Measurements from ENCODE around the gene STEAP3. TPM values are rescaled to one million over a fixed set of nuclear protein-coding genes. Genes with fewer than 3 reads are reported as not detected.

STEAP3 gene
- total RNA-seq, 2 donors from 2014 or later: 17.9 to 31.4 TPM

GRCh38 chr2:119221609-119222008 is 2.0 kb upstream of the STEAP3 start:
- ATAC-seq (ENCODE audit: insufficient number of reproducible peaks, low FRiP score, low read depth) (no peak), DNase-seq (ENCODE audit: low spot score) (no peak)
- H3K27me3 ChIP-seq (replicated peaks; ENCODE audit: insufficient read depth): no peaks in the 10 kb centered on the region
- no peak overlapping the region for H3K27ac ChIP-seq
- H3K4me3 ChIP-seq: no peak overlapping the region
- no peaks in the 10 kb centered on the region for H3K36me3 ChIP-seq
- TF ChIP-seq CTCF (IDR thresholded peaks at IDR 0.05): no peak
- peaks cover 12 to 19% of the 10 kb centered on the region in 2 donors for H3K4me1 ChIP-seq (ENCODE audit: control insufficient read depth in 1 of 2, low read depth in 2 of 2)
- H3K9me3 ChIP-seq: no peaks in the 10 kb centered on the region

GRCh38 chr2:119222213-119222612 is 1.4 kb upstream of the STEAP3 start:
- Histone ChIP-seq H3K36me3 (no peaks in the 10 kb centered on the region), H3K4me1 (ENCODE audit: control insufficient read depth in 1 of 2, low read depth in 2 of 2) (peaks cover 12 to 19% of the 10 kb centered on the region in 2 donors), H3K4me3 (no peak overlapping the region), H3K27ac (no peak overlapping the region), H3K27me3 (replicated peaks; ENCODE audit: insufficient read depth) (no peaks in the 10 kb centered on the region), H3K9me3 (no peaks in the 10 kb centered on the region)
- no peak for ATAC-seq (ENCODE audit: insufficient number of reproducible peaks, low FRiP score, low read depth)
- DNase-seq (ENCODE audit: low spot score): no peak
- TF ChIP-seq CTCF (IDR thresholded peaks at IDR 0.05): no peak

GRCh38 chr2:119222863-119223520 is 642 bp upstream of the STEAP3 start:
- H3K4me1 ChIP-seq (ENCODE audit: control insufficient read depth in 1 of 2, low read depth in 2 of 2): peaks cover 12 to 19% of the 10 kb centered on the region in 2 donors
- no peak for ATAC-seq (ENCODE audit: insufficient number of reproducible peaks, low FRiP score, low read depth)
- TF ChIP-seq CTCF (IDR thresholded peaks at IDR 0.05): no peak

GRCh38 chr2:119224391-119225104 is 914 bp downstream of the STEAP3 start:
- no peaks in the 10 kb centered on the region for H3K9me3 ChIP-seq
- DNase-seq (ENCODE audit: low spot score) (no peak), ATAC-seq (ENCODE audit: insufficient number of reproducible peaks, low FRiP score, low read depth) (no peak)
- H3K4me1 ChIP-seq (ENCODE audit: control insufficient read depth in 1 of 2, low read depth in 2 of 2): peaks cover 12 to 19% of the 10 kb centered on the region in 2 donors
- H3K4me3 ChIP-seq: peak overlapping the region; percentile 84
- H3K36me3 ChIP-seq: no peaks in the 10 kb centered on the region
- no peak overlapping the region for H3K27ac ChIP-seq
- TF ChIP-seq CTCF (IDR thresholded peaks at IDR 0.05): no peak
- H3K27me3 ChIP-seq (replicated peaks; ENCODE audit: insufficient read depth): no peaks in the 10 kb centered on the region

More at GRCh38 chr2:119222863-119223520, 642 bp upstream of the STEAP3 start:
- peak overlapping the region; percentile 84 for H3K4me3 ChIP-seq
- H3K27me3 ChIP-seq (replicated peaks; ENCODE audit: insufficient read depth): no peaks in the 10 kb centered on the region
- no peaks in the 10 kb centered on the region for H3K9me3 ChIP-seq
- no peaks in the 10 kb centered on the region for H3K36me3 ChIP-seq
- H3K27ac ChIP-seq: no peak overlapping the region
- no peak for DNase-seq (ENCODE audit: low spot score)

- Histone ChIP-seq H3K27ac (no peak overlapping the region), H3K27me3 (replicated peaks; ENCODE audit: insufficient read depth) (no peaks in the 10 kb centered on the region), H3K4me3 (peak overlapping the region; percentile 84), H3K4me1 (ENCODE audit: control insufficient read depth in 1 of 2, low read depth in 2 of 2) (peaks cover 12 to 19% of the 10 kb centered on the region in 2 donors), H3K9me3 (no peaks in the 10 kb centered on the region), H3K36me3 (no peaks in the 10 kb centered on the region)
- no peak for TF ChIP-seq CTCF (IDR thresholded peaks at IDR 0.05)
- ATAC-seq (ENCODE audit: insufficient number of reproducible peaks, low FRiP score, low read depth): no peak
- DNase-seq (ENCODE audit: low spot score): no peak
These were observed 1.7 kb downstream of the STEAP3 start for GRCh38 chr2:119225105-119225865.

All from thoracic aorta (tissue), 2 donors.